Small intestine (tissue), 7 donors: Measurements from ENCODE around the gene CNTN5. TPM values are rescaled to one million over a fixed set of nuclear protein-coding genes. Genes with fewer than 3 reads are reported as not detected.

ENCODE experiments used
- DNase-seq, 2 donors: peaks; one replicate each; pipeline versions ENCODE4 v3.0.0 to v3.0.0-alpha.2; 2013
- FAIRE-seq: peaks from 2 replicates; lab custom pipeline; 2012; peaks lifted over from hg19 to GRCh38; lab: Jason Lieb, UNC
- H3K27ac ChIP-seq, 3 donors: one replicate each; pipeline ENCODE4 v1.5.1; 2013; ENCODE audit warnings: low read length in 2 of 3, mild to moderate bottlenecking in 2 of 3, control low read depth in 1 of 3, inconsistent platforms in 1 of 3, low read depth in 1 of 3, moderate library complexity in 1 of 3
- H3K27me3 ChIP-seq, 3 donors: one replicate each; pipeline ENCODE4 v1.6.1; 2013; ENCODE audit warnings: low read length in 3 of 3, inconsistent platforms in 1 of 3; ENCODE audit not compliant: control insufficient read depth in 3 of 3, insufficient read depth in 3 of 3
- H3K36me3 ChIP-seq, 3 donors: one replicate each; pipeline ENCODE4 v1.6.1; 2013; ENCODE audit warnings: low read length in 3 of 3, inconsistent platforms in 1 of 3, low read depth in 1 of 3, mild to moderate bottlenecking in 1 of 3, moderate library complexity in 1 of 3; ENCODE audit not compliant: control insufficient read depth in 3 of 3, insufficient read depth in 2 of 3
- H3K4me1 ChIP-seq, 3 donors: one replicate each; pipeline ENCODE4 v1.6.1; 2013; ENCODE audit warnings: low read length in 2 of 3, inconsistent platforms in 1 of 3, low read depth in 1 of 3, mild to moderate bottlenecking in 1 of 3, moderate library complexity in 1 of 3; ENCODE audit not compliant: control insufficient read depth in 3 of 3, insufficient read depth in 2 of 3
- H3K4me3 ChIP-seq, 3 donors: one replicate each; pipeline ENCODE4 v1.5.1; 2013; ENCODE audit warnings: low read length in 3 of 3, control low read depth in 1 of 3, inconsistent platforms in 1 of 3, low read depth in 1 of 3, mild to moderate bottlenecking in 1 of 3, moderate library complexity in 1 of 3
- H3K9me3 ChIP-seq, 2 donors: one replicate each; pipeline ENCODE4 v1.6.1; 2013; ENCODE audit warnings: low read depth in 1 of 2, low read length in 1 of 2; ENCODE audit not compliant: control insufficient read depth in 2 of 2, insufficient read depth in 1 of 2
- WGBS, 3 donors: extraction: QIAGEN DNeasy Blood & Tissue Kit; methylation state at CpG; one replicate each; pipeline ENCODE4 v1.1.7; 2013; 5-methylcytosine and 5-hydroxymethylcytosine counted together
- polyA plus RNA-seq, 4 donors: library from polyadenylated mRNA; stranded (reverse) in 3 of 4; unstranded in 1 of 4; fragments of 200-250 nt in 3 of 4; fragments of 120-200 nt in 1 of 4; gene quantifications; one replicate each; pipeline versions ENCODE4 v1.2.1 to v1.2.3, GENCODE V29; 2013
- donor health status: healthy with polysubstance abuse.
- donor health status: control.
- donor health status: control.
- donor health status: Bipolar disorder and iron deficiency.
- donor health status: healthy.

Gene CNTN5
- polyA plus RNA-seq, 4 donors: 0.04 to 0.09 TPM; not detected in 2

DNA sequence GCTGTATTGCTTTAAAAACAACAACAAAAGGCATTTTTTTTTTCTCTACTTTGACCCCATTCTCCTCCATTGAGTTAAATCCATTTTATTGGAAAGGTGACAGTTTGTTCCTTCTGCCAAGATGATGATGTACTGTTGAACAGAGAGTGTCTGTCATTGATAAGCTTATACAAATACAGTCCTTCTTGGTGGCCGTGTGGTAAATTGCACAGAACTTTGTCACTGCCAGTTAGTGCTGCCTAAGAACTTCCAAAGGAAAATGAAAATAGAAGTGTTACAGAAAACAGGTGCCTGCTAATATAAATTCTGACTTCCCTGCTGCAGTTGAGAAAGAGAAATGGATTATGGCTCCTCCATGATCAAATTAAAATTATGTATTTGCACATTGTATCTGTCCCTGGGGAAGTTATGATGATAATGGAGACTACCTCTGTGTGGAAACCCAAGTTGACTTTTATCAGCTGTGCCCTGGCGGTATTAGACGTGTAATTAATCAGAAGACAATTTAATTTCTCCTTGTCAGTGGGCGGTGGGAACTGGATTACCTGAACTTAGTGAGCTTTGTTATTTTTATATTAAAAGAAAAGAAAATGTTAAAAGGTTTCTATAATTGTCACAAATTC is 546.7 kb downstream of the CNTN5 start:
- Histone ChIP-seq H3K4me3 (no peak overlapping the region), H3K9me3 (no peaks in the 10 kb centered on the region), H3K27ac (no peak overlapping the region), H3K27me3 (no peaks in the 10 kb centered on the region), H3K4me1 (no peaks in the 10 kb centered on the region), H3K36me3 (no peaks in the 10 kb centered on the region)
- no peak for DNase-seq
- FAIRE-seq: no peak
- 46 to 70% (median 57%) methylated on average over 4 of the region's 4 CpGs for WGBS, 3 donors

DNA sequence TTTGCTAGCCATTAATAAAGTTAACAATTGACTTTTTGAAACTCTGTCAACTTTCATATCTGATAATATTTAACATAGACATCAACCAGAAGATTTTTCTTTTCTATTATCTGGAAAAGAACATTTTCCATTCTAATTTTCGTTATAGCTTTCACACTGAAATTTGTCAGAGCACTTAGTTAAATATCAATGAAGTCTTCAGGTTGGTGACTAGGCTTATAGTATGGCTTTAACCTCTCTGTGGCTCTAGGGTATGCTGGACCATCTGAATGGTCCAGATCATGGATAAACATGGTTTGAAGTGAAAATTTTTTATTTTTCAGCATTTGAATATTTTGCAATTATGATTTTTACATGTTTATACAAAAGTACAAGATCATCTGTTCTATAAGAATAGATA is 548.1 kb downstream of the CNTN5 start:
- DNase-seq (no peak), FAIRE-seq (no peak)
- Histone ChIP-seq H3K4me1 (no peaks in the 10 kb centered on the region), H3K36me3 (no peaks in the 10 kb centered on the region), H3K27ac (no peak overlapping the region), H3K27me3 (no peaks in the 10 kb centered on the region), H3K4me3 (no peak overlapping the region), H3K9me3 (no peaks in the 10 kb centered on the region)
- WGBS, 3 donors: 9 to 33% (median 13%) methylated on average over 1 of the region's 1 CpG

DNA sequence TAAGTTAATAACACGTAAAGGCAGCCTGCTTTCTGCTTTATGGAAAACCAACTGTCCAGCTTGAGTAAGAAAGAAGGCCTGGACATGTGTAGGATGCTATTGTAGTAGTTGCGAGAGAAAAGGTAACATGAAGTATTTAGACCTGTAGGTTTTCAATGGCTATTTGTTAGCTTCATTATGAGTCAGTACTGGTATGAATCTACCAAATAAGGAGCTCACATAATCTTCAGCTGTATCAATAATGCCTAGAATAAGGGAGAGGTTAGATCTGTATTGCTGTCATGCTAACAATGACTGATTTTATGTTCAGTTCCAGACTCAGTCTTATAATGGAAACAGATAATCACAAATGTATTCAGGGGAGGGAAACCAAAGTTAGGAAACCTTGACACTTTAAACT is 550.3 kb downstream of the CNTN5 start:
- no peak for DNase-seq
- 44 to 50% (median 48%) methylated on average over 2 of the region's 2 CpGs for WGBS, 3 donors
- Histone ChIP-seq H3K27ac (no peak overlapping the region), H3K9me3 (no peaks in the 10 kb centered on the region), H3K4me3 (no peak overlapping the region), H3K27me3 (no peaks in the 10 kb centered on the region), H3K4me1 (no peaks in the 10 kb centered on the region), H3K36me3 (no peaks in the 10 kb centered on the region)
- FAIRE-seq: no peak

DNA sequence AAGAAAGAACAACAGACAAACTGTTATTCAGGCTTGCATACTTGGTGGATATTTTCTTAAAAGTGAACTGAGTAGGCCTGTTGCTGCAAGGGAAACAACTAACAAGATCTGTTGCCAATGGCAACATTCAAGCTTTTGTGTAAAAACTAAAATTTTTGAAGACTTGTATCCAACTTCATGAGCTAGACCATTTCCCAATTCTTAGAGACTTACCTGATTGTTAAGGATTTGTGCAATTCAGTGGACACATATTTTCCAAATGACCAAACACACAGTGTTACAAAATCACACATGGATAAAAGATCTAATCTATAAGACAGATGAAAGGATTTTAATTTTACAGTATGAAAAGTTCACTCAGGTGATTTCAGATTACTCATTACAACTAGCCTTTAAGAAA is 564.1 kb downstream of the CNTN5 start:
- FAIRE-seq: no peak
- Histone ChIP-seq H3K4me1 (no peaks in the 10 kb centered on the region), H3K36me3 (no peaks in the 10 kb centered on the region), H3K4me3 (no peak overlapping the region), H3K27ac (no peak overlapping the region), H3K9me3 (peaks cover 0 to 6% of the 10 kb centered on the region in 2 donors), H3K27me3 (no peaks in the 10 kb centered on the region)
- no peak for DNase-seq

DNA sequence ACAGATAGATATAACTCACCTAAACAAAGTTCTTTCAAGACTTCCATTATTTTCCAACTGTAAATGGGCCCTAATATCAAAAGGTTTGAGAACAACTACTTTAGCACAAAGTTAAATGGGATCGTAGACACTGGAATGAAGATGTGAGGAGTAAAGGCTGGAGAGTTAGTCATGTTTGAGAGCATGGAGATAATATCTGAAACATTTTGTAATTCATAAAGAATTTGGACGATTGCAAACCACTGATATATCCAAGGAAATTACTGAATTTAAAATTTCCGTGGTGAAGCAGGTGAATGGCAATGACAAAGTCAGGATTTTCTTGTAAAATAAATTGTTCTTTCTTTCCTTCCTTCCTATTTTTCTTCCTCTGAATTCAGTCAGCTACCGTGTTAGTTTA is 564.9 kb downstream of the CNTN5 start:
- FAIRE-seq (no peak), DNase-seq (no peak)
- H3K27me3 ChIP-seq: no peaks in the 10 kb centered on the region
- H3K27ac ChIP-seq: no peak overlapping the region
- H3K9me3 ChIP-seq: peaks cover 0 to 6% of the 10 kb centered on the region in 2 donors
- H3K4me1 ChIP-seq: no peaks in the 10 kb centered on the region
- WGBS, 3 donors: 29 to 35% (median 31%) methylated on average over 4 of the region's 4 CpGs
- H3K4me3 ChIP-seq: no peak overlapping the region
- H3K36me3 ChIP-seq: no peaks in the 10 kb centered on the region

DNA sequence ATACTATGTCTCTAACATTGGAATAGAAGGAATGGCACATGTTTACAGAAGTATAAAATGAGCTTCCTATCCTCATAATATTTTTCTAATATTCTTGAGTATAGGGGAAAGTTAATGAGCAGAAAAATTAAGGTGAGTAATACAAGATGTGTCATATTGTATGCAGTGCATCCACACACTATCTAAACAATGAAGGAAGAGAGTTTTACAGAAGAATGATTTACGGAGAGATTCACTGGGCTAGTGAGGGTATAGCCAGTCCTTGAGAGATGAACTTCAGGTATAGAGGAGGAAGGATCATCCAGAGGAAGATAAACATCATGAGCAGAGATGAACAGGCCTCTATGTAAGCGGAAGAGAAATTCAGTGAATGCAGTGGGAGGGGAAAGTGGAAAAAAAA is 569.0 kb downstream of the CNTN5 start:
- WGBS, 3 donors: 71 to 78% (median 76%) methylated on average over 2 of the region's 2 CpGs
- Histone ChIP-seq H3K4me1 (no peaks in the 10 kb centered on the region), H3K27ac (no peak overlapping the region), H3K27me3 (no peaks in the 10 kb centered on the region), H3K9me3 (no peaks in the 10 kb centered on the region), H3K4me3 (no peak overlapping the region), H3K36me3 (no peaks in the 10 kb centered on the region)
- FAIRE-seq (no peak), DNase-seq (no peak)

DNA sequence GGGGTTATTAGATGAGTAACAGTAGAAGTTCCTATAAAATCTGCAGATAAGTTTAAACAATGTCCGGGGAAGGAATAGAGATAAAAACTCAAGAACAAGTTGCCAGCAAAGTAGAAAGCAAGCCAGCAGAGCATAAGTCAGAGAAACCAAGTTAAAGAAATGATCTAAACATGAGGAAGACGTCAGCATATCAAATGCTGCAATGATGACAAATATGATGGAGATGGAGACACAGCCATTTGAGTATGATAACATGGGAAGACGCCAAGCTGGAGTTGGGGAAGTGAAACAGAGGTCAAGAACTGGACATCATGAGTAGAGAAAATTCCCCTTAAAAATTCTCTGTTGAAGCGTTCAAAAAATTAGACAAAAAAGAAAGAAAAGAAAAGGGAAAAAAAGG is 571.5 kb downstream of the CNTN5 start:
- Histone ChIP-seq H3K4me3 (no peak overlapping the region), H3K27ac (no peak overlapping the region), H3K4me1 (no peaks in the 10 kb centered on the region), H3K36me3 (no peaks in the 10 kb centered on the region), H3K9me3 (no peaks in the 10 kb centered on the region), H3K27me3 (no peaks in the 10 kb centered on the region)
- DNase-seq (no peak), FAIRE-seq (no peak)
- 62 to 68% (median 65%) methylated on average over 4 of the region's 4 CpGs for WGBS, 3 donors

DNA sequence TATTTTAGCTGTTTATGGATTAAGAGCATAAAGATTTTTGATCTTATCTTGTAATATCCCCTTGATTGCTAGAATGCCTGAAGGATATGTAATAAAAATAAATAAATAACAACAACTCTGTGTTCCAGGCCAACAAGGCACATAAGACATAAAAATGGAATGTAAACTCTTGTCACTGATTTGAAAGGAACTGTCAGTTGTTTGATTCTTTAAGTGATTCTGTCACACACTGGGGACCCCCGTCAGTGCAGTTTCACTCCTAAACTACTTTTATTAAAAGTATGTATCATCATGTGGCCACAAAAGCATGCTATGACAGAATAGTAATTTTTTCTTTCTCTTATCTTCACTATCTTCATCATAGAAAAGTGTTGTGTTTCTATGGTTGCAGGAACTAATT is 572.4 kb downstream of the CNTN5 start:
- FAIRE-seq (no peak), DNase-seq (no peak)
- no peaks in the 10 kb centered on the region for H3K9me3 ChIP-seq
- no peaks in the 10 kb centered on the region for H3K36me3 ChIP-seq
- H3K27ac ChIP-seq: no peak overlapping the region
- no peaks in the 10 kb centered on the region for H3K4me1 ChIP-seq
- WGBS, 3 donors: 55 to 61% (median 57%) methylated on average over 1 of the region's 1 CpG
- no peak overlapping the region for H3K4me3 ChIP-seq
- no peaks in the 10 kb centered on the region for H3K27me3 ChIP-seq

DNA sequence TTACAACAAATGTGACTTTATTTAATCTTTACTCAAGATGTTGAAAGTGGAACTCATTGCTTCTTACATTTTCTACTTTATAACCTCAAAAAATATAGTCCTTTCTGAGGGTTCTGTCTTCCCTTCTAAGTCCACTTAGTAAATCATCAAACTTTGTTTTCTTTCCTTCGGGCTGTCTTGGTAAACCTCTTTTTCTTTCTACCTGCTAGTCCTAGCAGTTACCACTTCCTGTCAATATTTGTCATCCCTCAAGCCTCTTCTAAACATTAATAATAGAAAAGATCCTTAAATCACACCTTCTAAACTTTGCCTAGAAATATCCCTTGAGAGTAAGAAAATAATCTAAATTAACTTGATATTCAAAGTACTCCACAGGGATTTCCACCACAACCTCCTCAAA is 580.4 kb downstream of the CNTN5 start:
- 22 to 51% (median 48%) methylated on average over 1 of the region's 1 CpG for WGBS, 3 donors
- no peak for DNase-seq
- H3K36me3 ChIP-seq: no peaks in the 10 kb centered on the region
- H3K4me3 ChIP-seq: no peak overlapping the region
- no peak overlapping the region for H3K27ac ChIP-seq
- H3K4me1 ChIP-seq: no peaks in the 10 kb centered on the region
- no peaks in the 10 kb centered on the region for H3K9me3 ChIP-seq
- no peak for FAIRE-seq
- no peaks in the 10 kb centered on the region for H3K27me3 ChIP-seq
